SK-N-SH treated with all-trans-retinoic acid at 6 μM for 48 hours (cell line): ENCODE measurements around the gene SUPV3L1.
"Not testable (repeated sequence)": the region's sequence is repeated elsewhere in the genome, so short reads cannot be mapped to it uniquely, and the experiment has no call there.

Source experiments
- ATAC-seq: fragments of 200-7000 bp; cut with Tn5 transposase; 3 replicates; pipeline ENCODE4 v1.9.1; 2020; ENCODE audit warnings: mild to moderate bottlenecking, moderate library complexity
- CREB5 ChIP-seq: fragments of 250-450 bp; sonication (Bioruptor Pico); IDR thresholded peaks from 2 replicates; pipeline ENCODE4 v1.5.1; 2020; ENCODE audit warnings: low read depth, mild to moderate bottlenecking, moderate library complexity
- CSDC2 ChIP-seq: fragments of 250-450 bp; sonication (Bioruptor Pico); IDR thresholded peaks from 2 replicates; pipeline ENCODE4 v1.5.0; 2020; ENCODE audit warnings: mild to moderate bottlenecking, moderate library complexity
- ESRRG ChIP-seq: fragments of 250-450 bp; sonication (Bioruptor Pico); IDR thresholded peaks from 2 replicates; pipeline ENCODE4 v1.6.1; 2021; ENCODE audit warnings: mild to moderate bottlenecking
- GLIS3 ChIP-seq: fragments of 250-450 bp; sonication (Bioruptor Pico); IDR thresholded peaks from 2 replicates; pipeline ENCODE4 v1.5.0; 2020; ENCODE audit warnings: mild to moderate bottlenecking, moderate library complexity
- ISL1 ChIP-seq: fragments of 250-450 bp; sonication (Bioruptor Pico); IDR thresholded peaks from 2 replicates; pipeline ENCODE4 v2.1.2; 2022; ENCODE audit warnings: mild to moderate bottlenecking, moderate library complexity
- PATZ1 ChIP-seq: fragments of 250-450 bp; sonication (Bioruptor Pico); IDR thresholded peaks from 2 replicates; pipeline ENCODE4 v1.8.0; 2020; ENCODE audit warnings: mild to moderate bottlenecking, moderate library complexity, borderline replicate concordance
- POU6F1 ChIP-seq: fragments of 250-450 bp; sonication (Bioruptor Pico); IDR thresholded peaks from 2 replicates; pipeline ENCODE4 v1.8.0; 2021; ENCODE audit warnings: low read depth, mild to moderate bottlenecking, moderate library complexity, borderline replicate concordance
- PPARA ChIP-seq: fragments of 250-450 bp; sonication (Bioruptor Pico); IDR thresholded peaks from 2 replicates; pipeline ENCODE4 v1.5.0; 2020; ENCODE audit warnings: mild to moderate bottlenecking, borderline replicate concordance
- RARB ChIP-seq: fragments of 250-450 bp; sonication (Bioruptor Pico); IDR thresholded peaks from 2 replicates; pipeline ENCODE4 v1.8.0; 2021; ENCODE audit warnings: mild to moderate bottlenecking, moderate library complexity
- SNAI2 ChIP-seq: fragments of 250-450 bp; sonication (Bioruptor Pico); IDR thresholded peaks from 2 replicates; pipeline ENCODE4 v1.5.0; 2020; ENCODE audit warnings: mild to moderate bottlenecking, moderate library complexity
- TOX ChIP-seq: fragments of 250-450 bp; sonication (Bioruptor Pico); IDR thresholded peaks from 2 replicates; pipeline ENCODE4 v1.8.0; 2021; ENCODE audit warnings: mild to moderate bottlenecking, moderate library complexity, borderline replicate concordance
- TSHZ2 ChIP-seq: fragments of 250-450 bp; sonication (Bioruptor Pico); IDR thresholded peaks from 2 replicates; pipeline ENCODE4 v1.5.0; 2020; ENCODE audit warnings: mild to moderate bottlenecking, moderate library complexity
- ZC3H10 ChIP-seq: fragments of 250-450 bp; sonication (Bioruptor Pico); IDR thresholded peaks from 2 replicates; pipeline ENCODE4 v1.5.1; 2021; ENCODE audit warnings: mild to moderate bottlenecking, moderate library complexity
- ZFP3 ChIP-seq: fragments of 250-450 bp; sonication (Bioruptor Pico); IDR thresholded peaks from 2 replicates; pipeline ENCODE4 v1.5.0; 2020; ENCODE audit warnings: mild to moderate bottlenecking, moderate library complexity
- ZNF565 ChIP-seq: fragments of 450-650 bp; formaldehyde crosslinking; conservative IDR thresholded peaks from 2 replicates; pipeline ENCODE4 v1.5.0; 2020; ENCODE audit warnings: low read depth, mild to moderate bottlenecking, moderate library complexity
- ZNF70 ChIP-seq: fragments of 450-650 bp; formaldehyde crosslinking; IDR thresholded peaks from 2 replicates; pipeline ENCODE4 v1.5.0; 2020; ENCODE audit warnings: mild to moderate bottlenecking, moderate library complexity
- ZNF8 ChIP-seq: fragments of 450-650 bp; formaldehyde crosslinking; IDR thresholded peaks from 2 replicates; pipeline ENCODE4 v1.5.0; 2020; ENCODE audit warnings: mild to moderate bottlenecking, moderate library complexity

SUPV3L1 gene

GRCh38 chr10:69179743-69180524 lies at the start of gene SUPV3L1:
Gene SUPV3L1, plus strand, starts transcription at chr10:69180234. Its CDS starts 58 bp downstream, at chr10:69180292.
- peak; percentile 92 for ATAC-seq
- no peak for TF ChIP-seq CSDC2 (CRISPR knock-in tag)
- TF ChIP-seq ISL1 (CRISPR knock-in tag) = 0 out of 2 replicates have a peak, but pooled peaks have one; percentile 6
- 0 out of 2 replicates have a peak, but pooled peaks have one; percentile 33 for TF ChIP-seq ZFP3 (CRISPR knock-in tag)
- TF ChIP-seq CREB5 (CRISPR knock-in tag) = peak; percentile 10; the same call in 1 of the 2 replicates
- TF ChIP-seq ZNF565 (CRISPR knock-in tag) = 0 out of 2 replicates have a peak, but pooled peaks have one; percentile 29
- TF ChIP-seq PPARA (CRISPR knock-in tag) = no peak
- TF ChIP-seq ZNF70 (CRISPR knock-in tag) = no peak
- no peak; the same call in 1 of the 2 replicates for TF ChIP-seq ZNF8 (CRISPR knock-in tag)
- TF ChIP-seq, all 23 proteins: peak for 4

- ATAC-seq = no peak
- TF ChIP-seq CSDC2 (CRISPR knock-in tag) (no peak), ZNF8 (CRISPR knock-in tag) (no peak), GLIS3 (CRISPR knock-in tag) (no peak), PPARA (CRISPR knock-in tag) (no peak), POU6F1 (no peak), ESRRG (CRISPR knock-in tag) (no peak), TSHZ2 (CRISPR knock-in tag) (no peak), ZNF70 (CRISPR knock-in tag) (no peak), SNAI2 (no peak), RARB (CRISPR knock-in tag) (no peak), TOX (CRISPR knock-in tag) (no peak)
Observed at GRCh38 chr10:69130251-69130650, 49.8 kb upstream of the SUPV3L1 start.

GRCh38 chr10:69139961-69140360 lies 40.1 kb upstream of the SUPV3L1 start:
- TF ChIP-seq CREB5 (CRISPR knock-in tag) (no peak), PATZ1 (CRISPR knock-in tag) (no peak), ZC3H10 (CRISPR knock-in tag) (no peak), RARB (CRISPR knock-in tag) (no peak), CSDC2 (CRISPR knock-in tag) (no peak)
- TF ChIP-seq, all 23 proteins: peak for 0
- ATAC-seq = no peak

- no peak for ATAC-seq
- TF ChIP-seq ISL1 (CRISPR knock-in tag) (no peak), PATZ1 (CRISPR knock-in tag) (no peak), TOX (CRISPR knock-in tag) (no peak), RARB (CRISPR knock-in tag) (no peak), ZNF565 (CRISPR knock-in tag) (no peak)
Observed at GRCh38 chr10:69141304-69141703, 38.7 kb upstream of the SUPV3L1 start.

- not testable (repeated sequence) for ATAC-seq
Observed at GRCh38 chr10:69142074-69142473, 38.0 kb upstream of the SUPV3L1 start.
